Measurements from ENCODE around the gene PDE8B.

Gene PDE8B

GRCh38 chr5:77210091-77210963 is at the start of gene PDE8B:
Gene PDE8B (plus strand): TSS chr5:77210680. CDS start chr5:77210926, 246 bp downstream.
- Mint-ChIP-seq H3K4me3 (peak within 1 kb of the TSS; percentile 74), H3K36me3 (ENCODE audit: low read depth) (peaks cover 8% of the 10 kb centered on the region), H3K27me3 (ENCODE audit: low read depth) (peaks cover 62% of the 10 kb centered on the region), H3K9me3 (no peaks in the 10 kb centered on the region), H3K27ac (no peak within 1 kb of the TSS), H3K4me1 (ENCODE audit: low read depth) (peaks cover 11% of the 10 kb centered on the region)

GRCh38 chr5:77163453-77163852 is 47.0 kb upstream of the PDE8B start:
- H3K4me1 Mint-ChIP-seq (ENCODE audit: low read depth) = no peaks in the 10 kb centered on the region
- no peak overlapping the region for H3K27ac Mint-ChIP-seq
- no peaks in the 10 kb centered on the region for H3K27me3 Mint-ChIP-seq (ENCODE audit: low read depth)
- H3K36me3 Mint-ChIP-seq (ENCODE audit: low read depth) = no peaks in the 10 kb centered on the region
- H3K4me3 Mint-ChIP-seq = no peak overlapping the region
- no peaks in the 10 kb centered on the region for H3K9me3 Mint-ChIP-seq

GRCh38 chr5:77167063-77167462 is 43.4 kb upstream of the PDE8B start:
- H3K36me3 Mint-ChIP-seq (ENCODE audit: low read depth) = no peaks in the 10 kb centered on the region
- no peak overlapping the region for H3K27ac Mint-ChIP-seq
- H3K4me1 Mint-ChIP-seq (ENCODE audit: low read depth) = no peaks in the 10 kb centered on the region
- no peak overlapping the region for H3K4me3 Mint-ChIP-seq
- H3K9me3 Mint-ChIP-seq = no peaks in the 10 kb centered on the region
- H3K27me3 Mint-ChIP-seq (ENCODE audit: low read depth) = peaks cover 13% of the 10 kb centered on the region

- Mint-ChIP-seq H3K4me1 (ENCODE audit: low read depth) (no peaks in the 10 kb centered on the region), H3K4me3 (no peak overlapping the region), H3K27me3 (ENCODE audit: low read depth) (peaks cover 13% of the 10 kb centered on the region), H3K27ac (no peak overlapping the region), H3K9me3 (no peaks in the 10 kb centered on the region), H3K36me3 (ENCODE audit: low read depth) (no peaks in the 10 kb centered on the region)
Measured at GRCh38 chr5:77167695-77168121, 42.8 kb upstream of the PDE8B start.

GRCh38 chr5:77168161-77168878 is 42.2 kb upstream of the PDE8B start:
- no peak overlapping the region for H3K4me3 Mint-ChIP-seq
- H3K4me1 Mint-ChIP-seq (ENCODE audit: low read depth) = no peaks in the 10 kb centered on the region
- no peaks in the 10 kb centered on the region for H3K36me3 Mint-ChIP-seq (ENCODE audit: low read depth)
- peaks cover 13% of the 10 kb centered on the region for H3K27me3 Mint-ChIP-seq (ENCODE audit: low read depth)
- no peak overlapping the region for H3K27ac Mint-ChIP-seq
- H3K9me3 Mint-ChIP-seq = no peaks in the 10 kb centered on the region

- no peaks in the 10 kb centered on the region for H3K9me3 Mint-ChIP-seq
- H3K27ac Mint-ChIP-seq = no peak overlapping the region
- H3K4me3 Mint-ChIP-seq = no peak overlapping the region
- H3K36me3 Mint-ChIP-seq (ENCODE audit: low read depth) = no peaks in the 10 kb centered on the region
- peaks cover 13% of the 10 kb centered on the region for H3K27me3 Mint-ChIP-seq (ENCODE audit: low read depth)
- H3K4me1 Mint-ChIP-seq (ENCODE audit: low read depth) = no peaks in the 10 kb centered on the region
Measured at GRCh38 chr5:77168879-77169244, 41.6 kb upstream of the PDE8B start.

- Mint-ChIP-seq H3K36me3 (ENCODE audit: low read depth) (no peaks in the 10 kb centered on the region), H3K9me3 (no peaks in the 10 kb centered on the region), H3K4me1 (ENCODE audit: low read depth) (no peaks in the 10 kb centered on the region)
Measured at GRCh38 chr5:77170196-77170890, 40.1 kb upstream of the PDE8B start.

GRCh38 chr5:77171141-77171910 is 39.2 kb upstream of the PDE8B start:
- H3K9me3 Mint-ChIP-seq = no peaks in the 10 kb centered on the region
- no peaks in the 10 kb centered on the region for H3K36me3 Mint-ChIP-seq (ENCODE audit: low read depth)
- no peaks in the 10 kb centered on the region for H3K4me1 Mint-ChIP-seq (ENCODE audit: low read depth)
- no peak overlapping the region for H3K27ac Mint-ChIP-seq
- H3K27me3 Mint-ChIP-seq (ENCODE audit: low read depth) = peaks cover 13% of the 10 kb centered on the region
- H3K4me3 Mint-ChIP-seq = no peak overlapping the region

More at GRCh38 chr5:77170196-77170890, 40.1 kb upstream of the PDE8B start:
- H3K4me3 Mint-ChIP-seq = no peak overlapping the region
- no peak overlapping the region for H3K27ac Mint-ChIP-seq
- H3K27me3 Mint-ChIP-seq (ENCODE audit: low read depth) = peaks cover 13% of the 10 kb centered on the region

- Mint-ChIP-seq H3K27me3 (ENCODE audit: low read depth) (peaks cover 18% of the 10 kb centered on the region), H3K4me3 (no peak overlapping the region), H3K27ac (no peak overlapping the region), H3K36me3 (ENCODE audit: low read depth) (no peaks in the 10 kb centered on the region), H3K9me3 (no peaks in the 10 kb centered on the region), H3K4me1 (ENCODE audit: low read depth) (no peaks in the 10 kb centered on the region)
Measured at GRCh38 chr5:77172713-77173328, 37.7 kb upstream of the PDE8B start.

GRCh38 chr5:77174526-77174925 is 36.0 kb upstream of the PDE8B start:
- no peak overlapping the region for H3K27ac Mint-ChIP-seq
- H3K36me3 Mint-ChIP-seq (ENCODE audit: low read depth) = no peaks in the 10 kb centered on the region
- H3K4me3 Mint-ChIP-seq = no peak overlapping the region
- H3K9me3 Mint-ChIP-seq = no peaks in the 10 kb centered on the region
- no peaks in the 10 kb centered on the region for H3K4me1 Mint-ChIP-seq (ENCODE audit: low read depth)
- H3K27me3 Mint-ChIP-seq (ENCODE audit: low read depth) = peaks cover 28% of the 10 kb centered on the region

GRCh38 chr5:77175231-77175630 is 35.2 kb upstream of the PDE8B start:
- H3K4me3 Mint-ChIP-seq = no peak overlapping the region
- H3K27me3 Mint-ChIP-seq (ENCODE audit: low read depth) = peaks cover 25% of the 10 kb centered on the region
- H3K9me3 Mint-ChIP-seq = no peaks in the 10 kb centered on the region
- no peaks in the 10 kb centered on the region for H3K4me1 Mint-ChIP-seq (ENCODE audit: low read depth)
- H3K27ac Mint-ChIP-seq = no peak overlapping the region
- H3K36me3 Mint-ChIP-seq (ENCODE audit: low read depth) = no peaks in the 10 kb centered on the region

GRCh38 chr5:77176429-77176828 is 34.1 kb upstream of the PDE8B start:
- H3K4me1 Mint-ChIP-seq (ENCODE audit: low read depth) = no peaks in the 10 kb centered on the region
- H3K27ac Mint-ChIP-seq = no peak overlapping the region
- no peak overlapping the region for H3K4me3 Mint-ChIP-seq
- H3K9me3 Mint-ChIP-seq = no peaks in the 10 kb centered on the region
- peaks cover 30% of the 10 kb centered on the region for H3K27me3 Mint-ChIP-seq (ENCODE audit: low read depth)
- H3K36me3 Mint-ChIP-seq (ENCODE audit: low read depth) = no peaks in the 10 kb centered on the region

- no peaks in the 10 kb centered on the region for H3K36me3 Mint-ChIP-seq (ENCODE audit: low read depth)
- H3K27ac Mint-ChIP-seq = no peak overlapping the region
- peaks cover 40% of the 10 kb centered on the region for H3K27me3 Mint-ChIP-seq (ENCODE audit: low read depth)
- H3K4me3 Mint-ChIP-seq = no peak overlapping the region
- no peaks in the 10 kb centered on the region for H3K4me1 Mint-ChIP-seq (ENCODE audit: low read depth)
- H3K9me3 Mint-ChIP-seq = no peaks in the 10 kb centered on the region
Measured at GRCh38 chr5:77177576-77177975, 32.9 kb upstream of the PDE8B start.

Data from T-helper 1 cell treated with Interleukin-12 subunit alpha and Interleukin-12 subunit beta and Interleukin-4 antibody, amounts not matched to agents 30 μg/mL and 1 μg/mL, for 36 hours (primary cell).